AG04450 (cell line): ENCODE measurements around the gene TOM1. TPM values are rescaled to one million over a fixed set of nuclear protein-coding genes. Genes with fewer than 3 reads are reported as not detected.

ENCODE experiments used
- CTCF ChIA-PET: fragments of 300-600, 350-600 bp; formaldehyde crosslinking; extraction: SDS; loops from one replicate; lab custom pipeline; 2022; ENCODE audit warnings: antibody characterized with exemption, inconsistent platforms; lab: Charles Lee
- POLR2A ChIA-PET: fragments of 350-600 bp; formaldehyde crosslinking; extraction: SDS; loops from one replicate; lab custom pipeline; 2021; ENCODE audit warnings: antibody characterized with exemption, inconsistent platforms; lab: Yijun Ruan, JAX
- DNase-seq: peaks from one replicate; pipeline ENCODE4 v3.0.0-alpha.2; 2011; ENCODE audit warnings: low read depth, low spot score
- H3K27ac ChIP-seq: one replicate; pipeline ENCODE4 v1.5.1; 2012; ENCODE audit warnings: low read depth, low read length, control low read depth
- H3K27me3 ChIP-seq: one replicate; pipeline ENCODE4 v1.6.0; 2012; ENCODE audit warnings: low read length; ENCODE audit not compliant: control insufficient read depth, insufficient read depth
- H3K4me3 ChIP-seq: 2 replicates; pipeline ENCODE4 v1.5.1; 2011; ENCODE audit warnings: mild to moderate bottlenecking, low read depth, low read length, control low read depth
- H3K9me3 ChIP-seq: 2 replicates; pipeline ENCODE4 v1.5.1; 2012; ENCODE audit warnings: low read length; ENCODE audit not compliant: control insufficient read depth, insufficient read depth
- CTCF ChIP-seq: IDR thresholded peaks from 2 replicates; pipeline ENCODE4 v1.5.1; 2011; ENCODE audit warnings: low read depth, low read length, control low read depth, inconsistent platforms
- polyA plus RNA-seq: library from polyadenylated mRNA; depleted of rRNA; stranded (reverse); fragments of >200 nt; gene quantifications from 2 replicates; pipeline ENCODE4 v1.2.3, GENCODE V29; 2011

TOM1 gene
- polyA plus RNA-seq, 1 experiment = 40.0 TPM

- POLR2A ChIA-PET = interaction anchor here (0.9 to 1.8 kb wide), 4 partner anchors 16 to 1181 kb away, joined by 3 to 11 read pairs (median 5); partner anchors contain the start of gene TOM1
- H3K4me3 ChIP-seq = no peak overlapping the region
These were observed 30.7 kb downstream of the TOM1 start for GRCh38 chr22:35330258-35330861.

DNA sequence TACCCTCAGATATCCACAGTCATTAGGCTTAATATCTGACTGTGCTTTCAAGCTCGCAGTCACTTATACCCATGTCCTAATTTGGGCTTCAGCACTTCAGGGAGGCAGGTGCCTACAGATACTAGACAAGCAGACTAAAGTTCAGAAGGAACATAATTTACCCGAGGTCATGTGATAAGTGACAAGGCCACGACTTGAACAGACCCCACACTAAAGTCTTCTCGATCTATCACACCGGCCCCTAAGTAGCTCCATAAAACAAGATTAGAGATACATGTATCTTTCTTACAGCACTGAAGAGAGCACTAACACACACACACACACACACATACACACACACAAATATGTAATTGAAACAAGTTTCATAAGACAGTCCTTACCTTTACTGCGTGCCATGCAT lies 32.6 kb downstream of the TOM1 start:
- ChIA-PET POLR2A (no interaction called here), CTCF (no interaction called here)
- no peaks in the 10 kb centered on the region for H3K27me3 ChIP-seq
- H3K27ac ChIP-seq = no peak overlapping the region
- no peak overlapping the region for H3K4me3 ChIP-seq
- DNase-seq = no peak
- H3K9me3 ChIP-seq = peaks cover 6% of the 10 kb centered on the region; the same call in 1 of the 2 replicates
- TF ChIP-seq CTCF = no peak

More at GRCh38 chr22:35330258-35330861, 30.7 kb downstream of the TOM1 start:
- Histone ChIP-seq H3K9me3 (peaks cover 6% of the 10 kb centered on the region; the same call in 1 of the 2 replicates), H3K27me3 (no peaks in the 10 kb centered on the region), H3K27ac (peak overlapping the region; percentile 83)
- CTCF ChIA-PET = interaction anchor here (0.6 to 1.2 kb wide), 2 partner anchors 21 to 253 kb away, joined by 3 read pairs; no protein-coding TSS in a partner anchor
- no peak for TF ChIP-seq CTCF
- peak; percentile 45 for DNase-seq

DNA sequence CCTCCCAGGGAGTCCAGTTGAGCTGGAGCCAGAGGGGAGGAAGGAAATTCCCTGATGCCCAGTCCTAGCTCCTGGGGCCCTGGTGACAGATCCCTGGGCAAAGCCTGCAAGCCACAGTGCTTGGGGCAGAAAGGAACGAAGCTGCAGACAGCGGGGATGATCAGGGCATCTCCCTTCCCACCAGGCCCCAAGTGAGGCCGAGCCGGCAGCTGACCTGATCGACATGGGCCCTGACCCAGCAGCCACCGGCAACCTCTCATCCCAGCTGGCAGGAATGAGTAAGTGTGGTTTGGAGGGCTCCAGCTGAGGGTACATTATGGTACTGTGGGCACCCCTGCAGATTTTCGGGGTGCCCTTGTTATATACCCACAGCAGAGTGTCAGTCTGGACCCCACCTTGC lies 33.5 kb downstream of the TOM1 start:
- no peak for TF ChIP-seq CTCF
- no peak overlapping the region for H3K4me3 ChIP-seq
- ChIA-PET POLR2A (no interaction called here), CTCF (no interaction called here)
- H3K27me3 ChIP-seq = no peaks in the 10 kb centered on the region
- no peak for DNase-seq
- peaks cover 6% of the 10 kb centered on the region; the same call in 1 of the 2 replicates for H3K9me3 ChIP-seq
- no peak overlapping the region for H3K27ac ChIP-seq

DNA sequence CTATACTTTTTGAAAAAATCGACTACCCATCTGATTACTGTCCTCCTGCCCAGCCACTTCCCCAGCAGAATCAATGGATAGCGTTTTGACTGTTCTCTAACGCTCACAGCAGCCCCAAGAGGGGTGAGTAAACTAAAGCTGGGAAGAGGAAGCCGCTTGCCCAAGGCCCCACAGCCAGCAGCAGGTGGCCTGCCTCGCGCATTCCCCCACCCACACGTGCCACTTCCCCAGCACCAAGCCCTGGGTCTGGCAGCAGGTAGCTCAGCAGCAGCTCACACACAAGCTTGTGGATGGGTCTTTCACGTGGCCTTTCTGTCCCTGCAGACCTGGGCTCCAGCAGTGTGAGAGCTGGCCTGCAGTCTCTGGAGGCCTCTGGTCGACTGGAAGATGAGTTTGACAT lies 34.3 kb downstream of the TOM1 start:
- Histone ChIP-seq H3K9me3 (peaks cover 6% of the 10 kb centered on the region; the same call in 1 of the 2 replicates), H3K27me3 (no peaks in the 10 kb centered on the region), H3K27ac (no peak overlapping the region), H3K4me3 (no peak overlapping the region)
- ChIA-PET POLR2A (no interaction called here), CTCF (interaction anchor here (1.2 kb wide), 1 partner anchor 17 kb away, joined by 3 read pairs; no protein-coding TSS in a partner anchor)
- no peak for DNase-seq
- no peak for TF ChIP-seq CTCF

GRCh38 chr22:35335468-35335867 lies 35.8 kb downstream of the TOM1 start:
- no peak for TF ChIP-seq CTCF
- H3K4me3 ChIP-seq = no peak overlapping the region
- CTCF ChIA-PET = interaction anchor here (0.6 to 1.2 kb wide), 2 partner anchors 11 to 16 kb away, joined by 3 read pairs; no protein-coding TSS in a partner anchor
- POLR2A ChIA-PET = no interaction called here
- no peaks in the 10 kb centered on the region for H3K27me3 ChIP-seq
- DNase-seq = no peak
- H3K9me3 ChIP-seq = no peaks in the 10 kb centered on the region
- H3K27ac ChIP-seq = no peak overlapping the region
